NCI-H146 treated with DMSO at 0.1 percent for 48 hours (cell line): ENCODE data around the gene ICOSLG.
"Not testable (repeated sequence)": the region's sequence is repeated elsewhere in the genome, so short reads cannot be mapped to it uniquely, and the experiment has no call there.

ENCODE experiments used
- DNase-seq: peaks from one replicate; lab custom pipeline; 2025; ENCODE audit not compliant: unreplicated experiment; lab: John Stamatoyannopoulos, UW

The ICOSLG gene

GRCh38 chr21:44184862-44185261 lies 55.9 kb downstream of the ICOSLG start:
- not testable (repeated sequence) for DNase-seq

- DNase-seq: not testable (repeated sequence)
Observed at GRCh38 chr21:44182202-44182601, 58.5 kb downstream of the ICOSLG start.

DNA sequence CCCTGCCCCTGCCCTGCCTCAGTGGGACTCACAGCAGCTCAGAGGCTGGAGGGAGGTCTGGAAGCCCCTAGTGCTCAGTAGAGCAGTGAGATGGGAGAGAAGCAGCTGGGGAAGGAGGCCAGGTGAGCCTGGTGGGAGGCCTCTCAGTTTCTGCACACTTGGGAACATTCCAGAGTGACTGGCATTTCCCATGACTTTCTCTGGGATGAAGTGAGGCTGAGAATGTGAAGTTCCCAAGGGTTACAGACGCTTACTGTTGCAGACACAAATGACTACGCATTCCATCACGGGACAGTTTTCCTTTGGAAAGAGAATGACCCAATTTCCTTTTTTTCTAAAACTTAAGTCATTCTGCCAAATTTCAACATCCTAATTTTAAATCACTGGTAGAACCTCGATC lies 59.2 kb downstream of the ICOSLG start:
- DNase-seq: not testable (repeated sequence)

- DNase-seq: not testable (repeated sequence)
Observed at GRCh38 chr21:44176127-44176526, 64.6 kb downstream of the ICOSLG start.

DNA sequence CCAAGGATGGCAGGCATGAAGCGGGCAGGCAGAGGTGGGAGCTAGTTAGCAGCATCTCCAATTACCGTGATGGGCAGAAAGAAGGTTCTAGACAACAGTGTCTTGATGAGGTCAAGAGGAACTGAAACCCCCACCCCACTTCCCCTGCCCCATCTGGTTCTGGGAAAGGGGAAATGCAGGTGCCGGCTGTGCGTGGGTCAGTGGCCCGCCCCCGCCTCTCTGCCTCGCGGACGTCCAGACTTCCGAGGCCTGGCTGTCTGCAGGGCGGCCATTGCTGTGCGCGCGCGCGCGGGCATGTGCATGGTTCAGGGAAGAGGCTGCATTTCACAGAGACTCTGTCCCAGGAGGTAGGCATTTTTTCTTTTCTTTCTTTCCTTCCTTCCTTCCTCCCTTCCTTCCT lies 65.6 kb downstream of the ICOSLG start:
- not testable (repeated sequence) for DNase-seq
